WTC11 (cell line): ENCODE data around the gene BAIAP2. TPM values are rescaled to one million over a fixed set of nuclear protein-coding genes. Genes with fewer than 3 reads are reported as not detected.

Source experiments
- ATAC-seq: fragments of 200-7000 bp; cut with Tn5 transposase; 2 replicates; pipeline ENCODE4 v1.10.0; 2021; ENCODE audit warnings: mild to moderate bottlenecking, moderate library complexity
- CTCF ChIA-PET: fragments of 300-600 bp; sonication (Branson Sonifier 250); formaldehyde crosslinking; loops from one replicate; lab custom pipeline; 2021; ENCODE audit warnings: antibody characterized with exemption; lab: Charles Lee
- POLR2A ChIA-PET: fragments of 350-600 bp; sonication (Branson Sonifier 250); formaldehyde crosslinking; loops from one replicate; lab custom pipeline; 2021; ENCODE audit warnings: antibody characterized with exemption; lab: Charles Lee
- DNase-seq: peaks from one replicate; pipeline ENCODE4 v3.0.0; 2021; ENCODE audit warnings: low spot score
- H3K27ac Mint-ChIP-seq: 2 replicates; pipeline ENCODE4 v1.8.0; 2021; ENCODE audit warnings: mixed read lengths
- H3K27me3 Mint-ChIP-seq: 2 replicates; pipeline ENCODE4 v1.8.0; 2021; ENCODE audit warnings: low read depth, mild to moderate bottlenecking, moderate library complexity, mixed read lengths
- H3K36me3 Mint-ChIP-seq: 2 replicates; pipeline ENCODE4 v1.8.0; 2021; ENCODE audit warnings: mixed read lengths
- H3K4me1 Mint-ChIP-seq: 2 replicates; pipeline ENCODE4 v1.8.0; 2022; ENCODE audit warnings: mixed read lengths
- H3K4me3 Mint-ChIP-seq: 2 replicates; pipeline ENCODE4 v1.8.0; 2021; ENCODE audit warnings: mild to moderate bottlenecking, moderate library complexity, mixed read lengths
- H3K9me3 Mint-ChIP-seq: 2 replicates; pipeline ENCODE4 v1.8.0; 2021; ENCODE audit warnings: mixed read lengths
- CREB1 ChIP-seq: sonication (generic); formaldehyde crosslinking; IDR thresholded peaks from 2 replicates; pipeline ENCODE4 v1.8.0; 2023; ENCODE audit warnings: mild to moderate bottlenecking, missing genetic modification reagents
- CREM ChIP-seq: sonication (generic); formaldehyde crosslinking; IDR thresholded peaks from 2 replicates; pipeline ENCODE4 v1.8.1; 2022; ENCODE audit warnings: mild to moderate bottlenecking, missing genetic modification reagents, moderate library complexity
- EMX1 ChIP-seq: fragments of 250-450 bp; sonication (Bioruptor Pico); IDR thresholded peaks from 2 replicates; pipeline ENCODE4 v1.8.0; 2021; ENCODE audit warnings: mild to moderate bottlenecking
- ESRRA ChIP-seq: sonication (generic); formaldehyde crosslinking; IDR thresholded peaks from 2 replicates; pipeline ENCODE4 v1.8.1; 2022; ENCODE audit warnings: mild to moderate bottlenecking, missing genetic modification reagents, borderline replicate concordance
- FOXK1 ChIP-seq: sonication (generic); formaldehyde crosslinking; IDR thresholded peaks from 2 replicates; pipeline ENCODE4 v1.8.0; 2022; ENCODE audit warnings: mild to moderate bottlenecking, moderate library complexity, missing genetic modification reagents
- GTF2I ChIP-seq: fragments of 250-450 bp; sonication (Bioruptor Pico); conservative IDR thresholded peaks from 2 replicates; pipeline ENCODE4 v1.4.0; 2021; ENCODE audit warnings: mild to moderate bottlenecking
- HMGA2 ChIP-seq: fragments of 250-450 bp; sonication (Bioruptor Pico); IDR thresholded peaks from 2 replicates; pipeline ENCODE4 v1.4.0; 2021; ENCODE audit warnings: mild to moderate bottlenecking, moderate library complexity
- JAZF1 ChIP-seq: fragments of 250-450 bp; sonication (Bioruptor Pico); IDR thresholded peaks from 2 replicates; pipeline ENCODE4 v1.9.0; 2021; ENCODE audit warnings: moderate library complexity, mild to moderate bottlenecking, inconsistent platforms
- JUN ChIP-seq: sonication (generic); formaldehyde crosslinking; IDR thresholded peaks from 2 replicates; pipeline ENCODE4 v1.8.0; 2023; ENCODE audit warnings: mild to moderate bottlenecking, missing genetic modification reagents
- PRRX2 ChIP-seq: fragments of 250-450 bp; sonication (Bioruptor Pico); IDR thresholded peaks from 2 replicates; pipeline ENCODE4 v1.8.0; 2021; ENCODE audit warnings: mild to moderate bottlenecking
- RORB ChIP-seq: fragments of 250-450 bp; sonication (Bioruptor Pico); IDR thresholded peaks from 2 replicates; pipeline ENCODE4 v1.9.0; 2021; ENCODE audit warnings: mild to moderate bottlenecking
- SMAD4 ChIP-seq: sonication (generic); formaldehyde crosslinking; IDR thresholded peaks from 2 replicates; pipeline ENCODE4 v1.8.0; 2022; ENCODE audit warnings: mild to moderate bottlenecking, missing genetic modification reagents
- SOX15 ChIP-seq: fragments of 250-450 bp; sonication (Bioruptor Pico); IDR thresholded peaks from 2 replicates; pipeline ENCODE4 v1.9.0; 2021; ENCODE audit warnings: mild to moderate bottlenecking
- TP53 ChIP-seq: sonication (generic); formaldehyde crosslinking; IDR thresholded peaks from 2 replicates; pipeline ENCODE4 v1.8.1; 2023; ENCODE audit warnings: mild to moderate bottlenecking, missing genetic modification reagents
- ZNF219 ChIP-seq: sonication (generic); formaldehyde crosslinking; IDR thresholded peaks from 2 replicates; pipeline ENCODE4 v1.8.0; 2023; ENCODE audit warnings: missing genetic modification reagents, mild to moderate bottlenecking, borderline replicate concordance
- ZNF263 ChIP-seq: sonication (generic); formaldehyde crosslinking; IDR thresholded peaks from 2 replicates; pipeline ENCODE4 v1.8.1; 2022; ENCODE audit warnings: low read depth, mild to moderate bottlenecking, moderate library complexity, missing genetic modification reagents
- ZNF423 ChIP-seq: fragments of 250-450 bp; sonication (Bioruptor Pico); IDR thresholded peaks from 2 replicates; pipeline ENCODE4 v2.1.2; 2022; ENCODE audit warnings: mild to moderate bottlenecking, moderate library complexity
- total RNA-seq: library from RNA; stranded (reverse); gene quantifications from 3 replicates; pipeline ENCODE4 v1.2.3, GENCODE V29; 2021
- TF ChIP-seq, protein P1 (sequence below): sonication (generic); formaldehyde crosslinking; IDR thresholded peaks from 2 replicates; pipeline ENCODE4 v1.8.0; 2022; ENCODE audit warnings: missing genetic modification reagents
- TF ChIP-seq, protein P2 (sequence below): sonication (generic); formaldehyde crosslinking; IDR thresholded peaks from 2 replicates; pipeline ENCODE4 v1.8.0; 2022; ENCODE audit warnings: mild to moderate bottlenecking, missing genetic modification reagents
- TF ChIP-seq, protein P3 (sequence below): fragments of 250-450 bp; sonication (Bioruptor Pico); IDR thresholded peaks from 2 replicates; pipeline ENCODE4 v2.1.2; 2022; ENCODE audit warnings: mild to moderate bottlenecking, moderate library complexity
- TF ChIP-seq, protein P4 (sequence below): sonication (generic); formaldehyde crosslinking; IDR thresholded peaks from 2 replicates; pipeline ENCODE4 v1.8.1; 2023; ENCODE audit warnings: mild to moderate bottlenecking, missing genetic modification reagents, borderline replicate concordance

Gene BAIAP2
- total RNA-seq, 1 experiment from 2014 or later: 20.7 TPM

DNA sequence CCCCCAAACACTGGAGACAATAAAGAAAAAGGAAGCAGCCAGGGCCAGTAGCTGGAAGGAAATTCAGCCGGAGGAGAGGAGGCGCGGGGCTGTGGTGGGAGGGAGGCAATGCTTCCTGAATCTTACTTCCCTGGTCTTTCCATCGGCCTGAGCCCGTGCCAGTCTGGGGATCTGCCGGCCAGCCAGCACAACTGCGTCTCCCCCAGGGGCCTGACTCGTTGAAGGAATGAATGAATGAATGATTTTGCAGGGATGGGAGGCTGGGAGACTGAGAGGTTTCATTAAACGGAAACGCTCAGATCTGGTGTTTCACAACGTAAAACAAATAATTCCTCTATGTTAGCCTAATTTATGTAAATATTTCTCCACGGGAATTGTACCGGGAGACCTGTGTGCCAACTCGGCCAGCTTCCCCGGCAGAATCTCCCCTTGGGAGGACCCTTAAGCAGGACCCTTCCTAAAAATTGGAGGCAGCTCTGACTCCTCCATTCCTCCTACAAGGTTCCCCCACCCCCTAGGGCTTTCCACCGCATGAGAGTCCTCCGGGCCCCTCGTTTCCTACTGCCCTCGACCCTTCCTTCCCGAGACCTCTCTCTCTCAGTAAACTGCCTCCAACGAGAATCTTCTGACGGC lies 1.3 kb upstream of the BAIAP2 start:
- Mint-ChIP-seq H3K4me3 (peak overlapping the region; percentile 79), H3K4me1 (peaks cover 23% of the 10 kb centered on the region)
- DNase-seq: no peak

DNA sequence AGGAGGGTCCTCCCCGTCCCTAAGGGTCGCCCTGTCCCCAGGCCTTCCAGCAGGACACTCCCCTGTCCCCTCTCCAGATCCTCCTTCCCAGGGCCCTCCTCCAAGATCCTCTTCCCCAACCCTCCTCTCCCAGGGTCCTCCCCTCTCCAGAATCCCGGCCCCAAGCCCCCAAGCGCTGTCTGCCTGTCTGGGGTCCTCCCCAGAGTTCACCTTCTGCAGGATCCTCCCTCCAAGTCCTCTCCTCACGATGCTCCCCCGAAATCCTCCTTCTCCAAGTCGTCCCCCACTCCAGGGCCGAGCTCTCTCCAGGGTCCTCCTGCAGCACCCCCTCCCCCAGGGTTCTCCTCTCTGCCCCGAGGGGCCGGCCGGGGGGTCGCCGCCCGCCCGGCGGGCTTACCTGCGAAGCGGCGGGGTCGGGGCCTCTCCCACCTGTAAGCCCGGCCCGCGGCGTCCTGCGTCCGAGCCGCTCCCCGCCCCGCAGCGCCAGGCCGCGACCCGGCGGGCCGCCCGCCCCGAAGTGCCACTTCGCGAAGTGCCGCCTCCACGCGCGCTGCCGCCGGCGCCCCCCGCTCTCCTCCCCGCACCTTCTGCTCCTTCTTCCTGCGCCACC lies 678 bp upstream of the BAIAP2 start:
- H3K4me1 Mint-ChIP-seq: peaks cover 23% of the 10 kb centered on the region
- DNase-seq: no peak
- H3K27ac Mint-ChIP-seq: no peak overlapping the region
- no peak for TF ChIP-seq ZNF219 (CRISPR knock-in tag)
- TF ChIP-seq GTF2I: no peak
- TF ChIP-seq RORB (CRISPR knock-in tag): no peak
- TF ChIP-seq JUN (CRISPR knock-in tag): no peak
- TF ChIP-seq ZNF423 (CRISPR knock-in tag): peak; percentile 70; the same call in 1 of the 2 replicates
- TF ChIP-seq ZNF263: peak; percentile 96
- TF ChIP-seq, protein P1, sequence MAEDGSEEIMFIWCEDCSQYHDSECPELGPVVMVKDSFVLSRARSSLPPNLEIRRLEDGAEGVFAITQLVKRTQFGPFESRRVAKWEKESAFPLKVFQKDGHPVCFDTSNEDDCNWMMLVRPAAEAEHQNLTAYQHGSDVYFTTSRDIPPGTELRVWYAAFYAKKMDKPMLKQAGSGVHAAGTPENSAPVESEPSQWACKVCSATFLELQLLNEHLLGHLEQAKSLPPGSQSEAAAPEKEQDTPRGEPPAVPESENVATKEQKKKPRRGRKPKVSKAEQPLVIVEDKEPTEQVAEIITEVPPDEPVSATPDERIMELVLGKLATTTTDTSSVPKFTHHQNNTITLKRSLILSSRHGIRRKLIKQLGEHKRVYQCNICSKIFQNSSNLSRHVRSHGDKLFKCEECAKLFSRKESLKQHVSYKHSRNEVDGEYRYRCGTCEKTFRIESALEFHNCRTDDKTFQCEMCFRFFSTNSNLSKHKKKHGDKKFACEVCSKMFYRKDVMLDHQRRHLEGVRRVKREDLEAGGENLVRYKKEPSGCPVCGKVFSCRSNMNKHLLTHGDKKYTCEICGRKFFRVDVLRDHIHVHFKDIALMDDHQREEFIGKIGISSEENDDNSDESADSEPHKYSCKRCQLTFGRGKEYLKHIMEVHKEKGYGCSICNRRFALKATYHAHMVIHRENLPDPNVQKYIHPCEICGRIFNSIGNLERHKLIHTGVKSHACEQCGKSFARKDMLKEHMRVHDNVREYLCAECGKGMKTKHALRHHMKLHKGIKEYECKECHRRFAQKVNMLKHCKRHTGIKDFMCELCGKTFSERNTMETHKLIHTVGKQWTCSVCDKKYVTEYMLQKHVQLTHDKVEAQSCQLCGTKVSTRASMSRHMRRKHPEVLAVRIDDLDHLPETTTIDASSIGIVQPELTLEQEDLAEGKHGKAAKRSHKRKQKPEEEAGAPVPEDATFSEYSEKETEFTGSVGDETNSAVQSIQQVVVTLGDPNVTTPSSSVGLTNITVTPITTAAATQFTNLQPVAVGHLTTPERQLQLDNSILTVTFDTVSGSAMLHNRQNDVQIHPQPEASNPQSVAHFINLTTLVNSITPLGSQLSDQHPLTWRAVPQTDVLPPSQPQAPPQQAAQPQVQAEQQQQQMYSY (CRISPR knock-in tag): no peak
- peak; percentile 10 for ATAC-seq
- H3K27me3 Mint-ChIP-seq: peaks cover 25% of the 10 kb centered on the region
- H3K4me3 Mint-ChIP-seq: peak overlapping the region; percentile 79
- CTCF ChIA-PET: interaction anchor here (3.4 kb wide), 1 partner anchor 10 kb away, joined by 20 read pairs; no protein-coding TSS in a partner anchor
- no peaks in the 10 kb centered on the region; the same call in 1 of the 2 replicates for H3K36me3 Mint-ChIP-seq
- H3K9me3 Mint-ChIP-seq: no peaks in the 10 kb centered on the region
- POLR2A ChIA-PET: interaction anchor here (0.6 kb wide), 1 partner anchor 31 kb away, joined by 3 read pairs; no protein-coding TSS in a partner anchor

More for the DNA sequence above, 1.3 kb upstream of the BAIAP2 start:
- no peak overlapping the region for H3K27ac Mint-ChIP-seq
- H3K9me3 Mint-ChIP-seq: no peaks in the 10 kb centered on the region
- H3K27me3 Mint-ChIP-seq: peaks cover 25% of the 10 kb centered on the region
- no peak for ATAC-seq
- no peaks in the 10 kb centered on the region; the same call in 1 of the 2 replicates for H3K36me3 Mint-ChIP-seq
- CTCF ChIA-PET: interaction anchor here (3.4 kb wide), 1 partner anchor 10 kb away, joined by 20 read pairs; no protein-coding TSS in a partner anchor
- TF ChIP-seq EMX1 (CRISPR knock-in tag) (no peak), JAZF1 (CRISPR knock-in tag) (no peak), SMAD4 (no peak), ZNF263 (no peak), CREM (CRISPR knock-in tag) (no peak), ESRRA (no peak), PRRX2 (CRISPR knock-in tag) (no peak), CREB1 (CRISPR knock-in tag) (no peak), TP53 (CRISPR knock-in tag) (no peak), FOXK1 (no peak), HMGA2 (CRISPR knock-in tag) (no peak), SOX15 (CRISPR knock-in tag) (no peak)
- TF ChIP-seq, protein P2, sequence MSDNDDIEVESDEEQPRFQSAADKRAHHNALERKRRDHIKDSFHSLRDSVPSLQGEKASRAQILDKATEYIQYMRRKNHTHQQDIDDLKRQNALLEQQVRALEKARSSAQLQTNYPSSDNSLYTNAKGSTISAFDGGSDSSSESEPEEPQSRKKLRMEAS: no peak
- TF ChIP-seq, protein P3, sequence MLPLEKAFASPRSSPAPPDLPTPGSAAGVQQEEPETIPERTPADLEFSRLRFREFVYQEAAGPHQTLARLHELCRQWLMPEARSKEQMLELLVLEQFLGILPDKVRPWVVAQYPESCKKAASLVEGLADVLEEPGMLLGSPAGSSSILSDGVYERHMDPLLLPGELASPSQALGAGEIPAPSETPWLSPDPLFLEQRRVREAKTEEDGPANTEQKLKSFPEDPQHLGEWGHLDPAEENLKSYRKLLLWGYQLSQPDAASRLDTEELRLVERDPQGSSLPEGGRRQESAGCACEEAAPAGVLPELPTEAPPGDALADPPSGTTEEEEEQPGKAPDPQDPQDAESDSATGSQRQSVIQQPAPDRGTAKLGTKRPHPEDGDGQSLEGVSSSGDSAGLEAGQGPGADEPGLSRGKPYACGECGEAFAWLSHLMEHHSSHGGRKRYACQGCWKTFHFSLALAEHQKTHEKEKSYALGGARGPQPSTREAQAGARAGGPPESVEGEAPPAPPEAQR (CRISPR knock-in tag): no peak
- TF ChIP-seq, protein P4, sequence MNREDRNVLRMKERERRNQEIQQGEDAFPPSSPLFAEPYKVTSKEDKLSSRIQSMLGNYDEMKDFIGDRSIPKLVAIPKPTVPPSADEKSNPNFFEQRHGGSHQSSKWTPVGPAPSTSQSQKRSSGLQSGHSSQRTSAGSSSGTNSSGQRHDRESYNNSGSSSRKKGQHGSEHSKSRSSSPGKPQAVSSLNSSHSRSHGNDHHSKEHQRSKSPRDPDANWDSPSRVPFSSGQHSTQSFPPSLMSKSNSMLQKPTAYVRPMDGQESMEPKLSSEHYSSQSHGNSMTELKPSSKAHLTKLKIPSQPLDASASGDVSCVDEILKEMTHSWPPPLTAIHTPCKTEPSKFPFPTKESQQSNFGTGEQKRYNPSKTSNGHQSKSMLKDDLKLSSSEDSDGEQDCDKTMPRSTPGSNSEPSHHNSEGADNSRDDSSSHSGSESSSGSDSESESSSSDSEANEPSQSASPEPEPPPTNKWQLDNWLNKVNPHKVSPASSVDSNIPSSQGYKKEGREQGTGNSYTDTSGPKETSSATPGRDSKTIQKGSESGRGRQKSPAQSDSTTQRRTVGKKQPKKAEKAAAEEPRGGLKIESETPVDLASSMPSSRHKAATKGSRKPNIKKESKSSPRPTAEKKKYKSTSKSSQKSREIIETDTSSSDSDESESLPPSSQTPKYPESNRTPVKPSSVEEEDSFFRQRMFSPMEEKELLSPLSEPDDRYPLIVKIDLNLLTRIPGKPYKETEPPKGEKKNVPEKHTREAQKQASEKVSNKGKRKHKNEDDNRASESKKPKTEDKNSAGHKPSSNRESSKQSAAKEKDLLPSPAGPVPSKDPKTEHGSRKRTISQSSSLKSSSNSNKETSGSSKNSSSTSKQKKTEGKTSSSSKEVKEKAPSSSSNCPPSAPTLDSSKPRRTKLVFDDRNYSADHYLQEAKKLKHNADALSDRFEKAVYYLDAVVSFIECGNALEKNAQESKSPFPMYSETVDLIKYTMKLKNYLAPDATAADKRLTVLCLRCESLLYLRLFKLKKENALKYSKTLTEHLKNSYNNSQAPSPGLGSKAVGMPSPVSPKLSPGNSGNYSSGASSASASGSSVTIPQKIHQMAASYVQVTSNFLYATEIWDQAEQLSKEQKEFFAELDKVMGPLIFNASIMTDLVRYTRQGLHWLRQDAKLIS: no peak
- POLR2A ChIA-PET: interaction anchor here (0.6 kb wide), 1 partner anchor 47 kb away, joined by 6 read pairs; no protein-coding TSS in a partner anchor
